Measurements from ENCODE around the gene ZNF268. TPM values are rescaled to one million over a fixed set of nuclear protein-coding genes. Genes with fewer than 3 reads are reported as not detected.
A peak's percentile ranks its signal among the peaks of the same experiment; 100 is the strongest.
"Not testable (repeated sequence)": the region's sequence is repeated elsewhere in the genome, so short reads cannot be mapped to it uniquely, and the experiment has no call there.

The ZNF268 gene
- total and polyA plus RNA-seq, 2 of the 13 experiments (the other 11 are each of a cell fraction or from before 2014, with no cell fraction given) = 7.6 to 31.3 TPM

GRCh38 chr12:133251732-133252131, 70.4 kb downstream of the ZNF268 start:
- Histone ChIP-seq H3K79me2 (ENCODE audit: insufficient read depth, low read length) (no peaks in the 10 kb centered on the region), H3K27ac (ENCODE audit: extremely low read length, insufficient read depth, low read length) (no peak overlapping the region), H4K20me1 (ENCODE audit: insufficient read depth, low read length) (no peaks in the 10 kb centered on the region), H3K4me3 (replicated peaks in 1 of 3; ENCODE audit: insufficient read depth in 1 of 3, low read depth in 2 of 3, low read length in 3 of 3) (no peak overlapping the region), H3K36me3 (replicated peaks in 1 of 2; ENCODE audit: control insufficient read depth in 1 of 2, insufficient read depth in 2 of 2, low read length in 2 of 2) (no peaks in the 10 kb centered on the region), H3K4me2 (ENCODE audit: low read depth, low read length) (no peak overlapping the region), H3K9ac (ENCODE audit: insufficient read depth, low read depth, low read length) (no peak overlapping the region), H3K9me3 (ENCODE audit: low read length) (peaks cover 58% of the 10 kb centered on the region), H3K4me1 (ENCODE audit: insufficient read depth, low read length) (no peaks in the 10 kb centered on the region), H2AFZ (ENCODE audit: low read length) (no peak overlapping the region), H3K27me3 (ENCODE audit: control insufficient read depth in 1 of 2, insufficient read depth in 2 of 2, low read length in 2 of 2) (no peaks in the 10 kb centered on the region)
- FAIRE-seq (no peak), DNase-seq (ENCODE audit: low spot score) (no peak), ATAC-seq (no peak)
- TF ChIP-seq REXO4 (CRISPR knock-in tag; IDR thresholded peaks at IDR 0.05; ENCODE audit: borderline replicate concordance) (no peak), THYN1 (CRISPR knock-in tag; IDR thresholded peaks at IDR 0.05; ENCODE audit: borderline replicate concordance, low read depth) (no peak), NFAT5 (CRISPR knock-in tag; IDR thresholded peaks at IDR 0.05) (no peak), RAD51 (IDR thresholded peaks at IDR 0.05; ENCODE audit: borderline replicate concordance) (peak; percentile 47; the same call in 1 of the 2 replicates), POLR2AphosphoS5 (IDR thresholded peaks at IDR 0.05; ENCODE audit: low read depth, low read length) (no peak), SP5 (CRISPR knock-in tag; IDR thresholded peaks at IDR 0.05; ENCODE audit: borderline replicate concordance, low read depth) (no peak)
- WGBS (ENCODE audit: low lambda C conversion rate) = 3% methylated on average over 6 of the region's 6 CpGs
- intact Hi-C loops (cut with micrococcal nuclease; ENCODE audit: unreplicated experiment) (no loop called here), in situ Hi-C loops (cut with HindIII; ENCODE audit: extremely low pct_ligation_motif_present, low pct_unique_long_range_greater_than_20kb) (no loop called here)
- ChIA-PET CTCF (ENCODE audit: low intra/inter-chr PET ratio, low total read pairs) (no interaction called here), POLR2A (no interaction called here)
- BruUV-seq (replicated peaks) = no TSS peak

DNA sequence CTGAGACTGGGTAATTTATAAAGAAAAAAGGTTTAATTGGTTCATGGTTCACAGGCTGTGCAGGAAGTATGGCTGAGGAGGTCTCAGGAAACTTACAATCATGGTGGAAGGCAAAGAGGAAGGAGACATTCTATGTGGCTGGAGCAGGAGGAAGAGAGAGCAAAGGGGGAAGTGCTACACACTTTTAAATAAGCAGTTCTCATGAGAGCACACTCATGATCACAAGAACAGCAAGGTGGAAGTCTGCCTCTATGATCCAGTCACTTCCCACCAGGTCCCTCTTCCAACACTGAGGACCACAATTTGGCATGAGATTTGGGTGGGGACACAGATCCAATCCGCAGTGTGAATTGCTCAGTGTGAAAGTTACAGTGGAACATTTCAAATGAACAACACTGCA, 74.5 kb downstream of the ZNF268 start:
- WGBS (ENCODE audit: low lambda C conversion rate) = 0% methylated on average over 1 of the region's 1 CpG
- BruUV-seq (replicated peaks); H3K36me3 ChIP-seq (replicated peaks in 1 of 2; ENCODE audit: control insufficient read depth in 1 of 2, insufficient read depth in 2 of 2, low read length in 2 of 2); ATAC-seq; CTCF ChIA-PET (ENCODE audit: low intra/inter-chr PET ratio, low total read pairs); H3K4me1 ChIP-seq (ENCODE audit: insufficient read depth, low read length); DNase-seq (ENCODE audit: low spot score); H3K4me3 ChIP-seq (replicated peaks in 1 of 3; ENCODE audit: insufficient read depth in 1 of 3, low read depth in 2 of 3, low read length in 3 of 3); POLR2A ChIA-PET; H4K20me1 ChIP-seq (ENCODE audit: insufficient read depth, low read length); in situ Hi-C loops (cut with HindIII; ENCODE audit: extremely low pct_ligation_motif_present, low pct_unique_long_range_greater_than_20kb); H2AFZ ChIP-seq (ENCODE audit: low read length); H3K27ac ChIP-seq (ENCODE audit: extremely low read length, insufficient read depth, low read length); FAIRE-seq; H3K27me3 ChIP-seq (ENCODE audit: control insufficient read depth in 1 of 2, insufficient read depth in 2 of 2, low read length in 2 of 2); intact Hi-C loops (cut with micrococcal nuclease; ENCODE audit: unreplicated experiment); H3K4me2 ChIP-seq (ENCODE audit: low read depth, low read length); H3K9ac ChIP-seq (ENCODE audit: insufficient read depth, low read depth, low read length); H3K79me2 ChIP-seq (ENCODE audit: insufficient read depth, low read length): not testable (repeated sequence)
- H3K9me3 ChIP-seq (ENCODE audit: low read length) = peaks cover 84% of the 10 kb centered on the region

All from HepG2 (cell line).